HCT116 (cell line): Measurements from ENCODE around the gene RIMS4. TPM values are rescaled to one million over a fixed set of nuclear protein-coding genes. Genes with fewer than 3 reads are reported as not detected.
A peak's percentile ranks its signal among the peaks of the same experiment; 100 is the strongest.

Experiments
- ATAC-seq: fragments of 200-7000 bp; cut with Tn5 transposase; 2 replicates; pipeline ENCODE4 v1.9.1; 2020; ENCODE audit warnings: mild to moderate bottlenecking, moderate library complexity
- BruUV-seq: library from RNA; stranded (reverse); fragments of 400-500 nt; replicated peaks from 2 replicates; lab custom pipeline; 2021; lab: Mats Ljungman, UMichigan
- CTCF ChIA-PET: fragments of 300-600 bp; sonication (Branson Sonifier 250); formaldehyde crosslinking; loops from one replicate; lab custom pipeline; 2021; ENCODE audit warnings: antibody characterized with exemption; lab: Charles Lee
- POLR2A ChIA-PET: fragments of 300-600, 350-600 bp; sonication (Branson Sonifier 250); formaldehyde crosslinking; loops from one replicate; lab custom pipeline; 2021; ENCODE audit warnings: antibody characterized with exemption; lab: Charles Lee
- RAD21 ChIA-PET, 2 experiments: fragments of 300-600 bp; sonication (Branson Sonifier 250); formaldehyde crosslinking; loops; one replicate each; lab custom pipeline; 2023; ENCODE audit warnings: low total read pairs in 2 of 2; ENCODE audit not compliant: uncharacterized antibody in 2 of 2, unreplicated experiment in 2 of 2, low non-redundant PET in 1 of 2; lab: Charles Lee
- DNase-seq: peaks from one replicate; pipeline ENCODE4 v3.0.0-alpha.2; 2010; ENCODE audit warnings: low read depth, low spot score
- H2AFZ ChIP-seq: fragments of 200-600 bp; shearing (Covaris generic), sonication (generic); 2 replicates; pipeline ENCODE4 v1.6.1; 2017; ENCODE audit warnings: low read depth, mixed run types, mixed read lengths, antibody characterized with exemption, low read length; ENCODE audit not compliant: poor library complexity, severe bottlenecking
- H3K27ac ChIP-seq: 2 replicates; pipeline ENCODE4 v1.5.1; 2012; ENCODE audit warnings: low read depth, low read length
- H3K27me3 ChIP-seq: fragments of 200-600 bp; sonication (generic); 2 replicates; pipeline ENCODE4 v1.6.1; 2016; ENCODE audit warnings: mixed run types, low read length, mixed read lengths; ENCODE audit not compliant: insufficient read depth
- H3K36me3 ChIP-seq, 2 experiments: fragments of 200-500 bp in 1 of 2; fragments of 200-600 bp in 1 of 2; sonication (Bioruptor generic) in 1 of 2; sonication (generic) in 1 of 2; 2 replicates each; pipeline versions ENCODE4 v1.5.1 to v1.6.1; 2014 to 2016; ENCODE audit warnings: low read length in 2 of 2, inconsistent platforms in 1 of 2, mixed read lengths in 1 of 2, mixed run types in 1 of 2; ENCODE audit not compliant: insufficient read depth in 2 of 2, control insufficient read depth in 1 of 2
- H3K4me1 ChIP-seq, 2 experiments: fragments of 200-600 bp in 1 of 2; sonication (generic) in 1 of 2; 2 replicates each; pipeline versions ENCODE4 v1.5.1 to v1.6.1; 2012 to 2017; ENCODE audit warnings: low read length in 2 of 2, inconsistent platforms in 1 of 2, mild to moderate bottlenecking in 1 of 2, mixed read lengths in 1 of 2, mixed run types in 1 of 2, moderate library complexity in 1 of 2; ENCODE audit not compliant: insufficient read depth in 2 of 2, control insufficient read depth in 1 of 2
- H3K4me2 ChIP-seq: fragments of 200-600 bp; sonication (generic); 2 replicates; pipeline ENCODE4 v1.6.1; 2017; ENCODE audit warnings: mixed run types, low read length, mixed read lengths
- H3K4me3 ChIP-seq, 2 experiments: fragments of 200-600 bp in 1 of 2; sonication (generic) in 1 of 2; replicated peaks in 1 of 2; 2 replicates each; pipeline ENCODE4 v1.5.1; 2011 to 2016; ENCODE audit warnings: low read length in 2 of 2, control low read depth in 1 of 2, low read depth in 1 of 2, mild to moderate bottlenecking in 1 of 2, mixed read lengths in 1 of 2, mixed run types in 1 of 2
- H3K79me2 ChIP-seq: fragments of 200-600 bp; sonication (generic); 2 replicates; pipeline ENCODE4 v1.6.1; 2017; ENCODE audit warnings: mild to moderate bottlenecking, mixed run types, low read length, moderate library complexity, mixed read lengths; ENCODE audit not compliant: insufficient read depth
- H3K9ac ChIP-seq: fragments of 200-600 bp; sonication (generic); 2 replicates; pipeline ENCODE4 v1.6.1; 2016; ENCODE audit warnings: low read length, mixed read lengths
- H3K9me2 ChIP-seq: fragments of 200-600 bp; sonication (generic), shearing (Covaris generic); 2 replicates; pipeline ENCODE4 v1.6.1; 2017; ENCODE audit warnings: mixed run types, mild to moderate bottlenecking, moderate library complexity; ENCODE audit not compliant: insufficient read depth
- H3K9me3 ChIP-seq, 2 experiments: fragments of 200-500 bp in 1 of 2; fragments of 200-600 bp in 1 of 2; sonication (Bioruptor generic) in 1 of 2; sonication (generic) in 1 of 2; 2 replicates each; pipeline ENCODE4 v1.6.1; 2014 to 2017; ENCODE audit warnings: low read length in 2 of 2, mixed read lengths in 2 of 2, inconsistent platforms in 1 of 2, low read depth in 1 of 2, mild to moderate bottlenecking in 1 of 2, mixed run types in 1 of 2, moderate library complexity in 1 of 2; ENCODE audit not compliant: control insufficient read depth in 1 of 2, insufficient read depth in 1 of 2
- H4K20me1 ChIP-seq: fragments of 200-600 bp; sonication (generic), shearing (Covaris generic); 2 replicates; pipeline ENCODE4 v1.6.1; 2017; ENCODE audit warnings: mixed run types, mild to moderate bottlenecking, moderate library complexity; ENCODE audit not compliant: insufficient read depth
- CBX3 ChIP-seq: IDR thresholded peaks from 2 replicates; pipeline ENCODE4 v1.6.1; 2012; ENCODE audit warnings: low read depth
- CEBPB ChIP-seq: IDR thresholded peaks from 2 replicates; pipeline ENCODE4 v1.6.1; 2012; ENCODE audit warnings: low read depth
- EGR1 ChIP-seq: IDR thresholded peaks from 2 replicates; pipeline ENCODE4 v1.6.1; 2012; ENCODE audit warnings: low read depth
- EZH2 ChIP-seq: fragments of 200-600 bp; sonication (generic); IDR thresholded peaks from 2 replicates; pipeline ENCODE4 v1.6.1; 2017; ENCODE audit warnings: antibody characterized with exemption, mixed run types
- EZH2phosphoT487 ChIP-seq: fragments of 200-600 bp; IDR thresholded peaks from 2 replicates; pipeline ENCODE4 v1.6.1; 2018; ENCODE audit warnings: antibody characterized with exemption, borderline replicate concordance
- JUND ChIP-seq: IDR thresholded peaks from 2 replicates; pipeline ENCODE4 v1.6.1; 2012
- POLR2A ChIP-seq: IDR thresholded peaks from 2 replicates; pipeline ENCODE4 v1.7.0; 2011; ENCODE audit warnings: borderline replicate concordance; ENCODE audit not compliant: insufficient read depth, insufficient read length; ENCODE audit errors: extremely low read depth
- POLR2AphosphoS5 ChIP-seq: IDR thresholded peaks from 2 replicates; pipeline ENCODE4 v1.6.1; 2011; ENCODE audit warnings: mild to moderate bottlenecking, low read depth, low read length, moderate library complexity
- SRF ChIP-seq: IDR thresholded peaks from 2 replicates; pipeline ENCODE4 v1.6.1; 2012; ENCODE audit warnings: low read depth
- TCF7L2 ChIP-seq: IDR thresholded peaks from 2 replicates; pipeline ENCODE4 v1.7.0; 2011; ENCODE audit warnings: borderline replicate concordance, inconsistent platforms; ENCODE audit not compliant: insufficient read depth, insufficient read length; ENCODE audit errors: extremely low read depth
- ZNF274 ChIP-seq: fragments of 200-500 bp; sonication (Bioruptor generic); IDR thresholded peaks from 2 replicates; pipeline ENCODE4 v1.6.1; 2014; ENCODE audit warnings: mild to moderate bottlenecking, low read depth, low read length, inconsistent platforms
- intact Hi-C: fragments of 100-400 bp; cut with micrococcal nuclease; formaldehyde crosslinking; loops from 2 replicates; pipeline ENCODE4 v1.10.0; 2022
- total RNA-seq: library from RNA; stranded (reverse); gene quantifications from one replicate; pipeline ENCODE4 v1.2.1, GENCODE V29; 2021; ENCODE audit not compliant: unreplicated experiment
- TF ChIP-seq, protein P1 (sequence below): IDR thresholded peaks from 2 replicates; pipeline ENCODE4 v1.6.1; 2011; ENCODE audit warnings: mild to moderate bottlenecking, low read length, moderate library complexity; ENCODE audit not compliant: insufficient replicate concordance; ENCODE audit errors: extremely low read depth
- TF ChIP-seq, protein P2 (sequence below): IDR thresholded peaks from 2 replicates; pipeline ENCODE4 v1.6.1; 2012
- TF ChIP-seq, protein P3 (sequence below): IDR thresholded peaks from 2 replicates; pipeline ENCODE4 v1.6.1; 2012

The RIMS4 gene
- total RNA-seq, 1 experiment from 2014 or later: 0.05 TPM

DNA sequence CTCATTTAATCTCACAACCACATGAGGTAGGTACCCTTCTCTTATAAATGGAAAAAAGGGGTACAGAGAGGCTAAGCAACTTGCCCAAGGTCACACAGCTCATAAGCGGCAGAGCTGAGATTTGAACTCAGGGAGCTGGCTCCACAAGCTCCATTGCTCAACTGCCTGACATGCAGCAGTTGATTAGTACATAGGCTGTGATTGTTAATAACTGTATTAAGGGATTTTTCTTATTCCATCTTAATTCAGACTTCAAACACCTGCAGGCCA is 88.6 kb downstream of the RIMS4 start:
- Histone ChIP-seq H3K27me3 (no peaks in the 10 kb centered on the region), H3K79me2 (no peaks in the 10 kb centered on the region), H3K9me2 (no peaks in the 10 kb centered on the region), H3K4me1 (peaks cover 29 to 30% of the 10 kb centered on the region in 2 experiments), H3K4me2 (peak overlapping the region; percentile 61), H3K9ac (no peak overlapping the region), H3K27ac (peak overlapping the region; percentile 39), H3K36me3 (no peaks in the 10 kb centered on the region), H2AFZ (no peak overlapping the region), H3K9me3 (no peaks in the 10 kb centered on the region), H4K20me1 (no peaks in the 10 kb centered on the region), H3K4me3 (0 out of 4 replicates have a peak overlapping the region, but pooled peaks of 1 of the 2 experiments have one; percentile 0)
- BruUV-seq: no TSS peak
- TF ChIP-seq CBX3: no peak
- TF ChIP-seq, protein P1, sequence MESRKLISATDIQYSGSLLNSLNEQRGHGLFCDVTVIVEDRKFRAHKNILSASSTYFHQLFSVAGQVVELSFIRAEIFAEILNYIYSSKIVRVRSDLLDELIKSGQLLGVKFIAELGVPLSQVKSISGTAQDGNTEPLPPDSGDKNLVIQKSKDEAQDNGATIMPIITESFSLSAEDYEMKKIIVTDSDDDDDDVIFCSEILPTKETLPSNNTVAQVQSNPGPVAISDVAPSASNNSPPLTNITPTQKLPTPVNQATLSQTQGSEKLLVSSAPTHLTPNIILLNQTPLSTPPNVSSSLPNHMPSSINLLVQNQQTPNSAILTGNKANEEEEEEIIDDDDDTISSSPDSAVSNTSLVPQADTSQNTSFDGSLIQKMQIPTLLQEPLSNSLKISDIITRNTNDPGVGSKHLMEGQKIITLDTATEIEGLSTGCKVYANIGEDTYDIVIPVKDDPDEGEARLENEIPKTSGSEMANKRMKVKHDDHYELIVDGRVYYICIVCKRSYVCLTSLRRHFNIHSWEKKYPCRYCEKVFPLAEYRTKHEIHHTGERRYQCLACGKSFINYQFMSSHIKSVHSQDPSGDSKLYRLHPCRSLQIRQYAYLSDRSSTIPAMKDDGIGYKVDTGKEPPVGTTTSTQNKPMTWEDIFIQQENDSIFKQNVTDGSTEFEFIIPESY: no peak
- no peak for TF ChIP-seq EGR1
- TF ChIP-seq POLR2AphosphoS5: no peak
- no peak for TF ChIP-seq EZH2
- no peak for TF ChIP-seq EZH2phosphoT487
- TF ChIP-seq, protein P2, sequence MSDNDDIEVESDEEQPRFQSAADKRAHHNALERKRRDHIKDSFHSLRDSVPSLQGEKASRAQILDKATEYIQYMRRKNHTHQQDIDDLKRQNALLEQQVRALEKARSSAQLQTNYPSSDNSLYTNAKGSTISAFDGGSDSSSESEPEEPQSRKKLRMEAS: no peak
- TF ChIP-seq POLR2A: no peak
- TF ChIP-seq, protein P3, sequence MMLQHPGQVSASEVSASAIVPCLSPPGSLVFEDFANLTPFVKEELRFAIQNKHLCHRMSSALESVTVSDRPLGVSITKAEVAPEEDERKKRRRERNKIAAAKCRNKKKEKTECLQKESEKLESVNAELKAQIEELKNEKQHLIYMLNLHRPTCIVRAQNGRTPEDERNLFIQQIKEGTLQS: no peak
- TF ChIP-seq CEBPB: no peak
- TF ChIP-seq SRF: no peak
- no peak for TF ChIP-seq JUND
- TF ChIP-seq TCF7L2: no peak
- no peak for TF ChIP-seq ZNF274
- no peak for DNase-seq
- ChIA-PET POLR2A (interaction anchor here (0.7 kb wide), 1 partner anchor 78 kb away, joined by 3 read pairs; no protein-coding TSS in a partner anchor), RAD21 (no interaction called here), CTCF (interaction anchor here (1.2 to 1.7 kb wide), 2 partner anchors 10 to 38 kb away, joined by 4 to 6 read pairs; no protein-coding TSS in a partner anchor)
- no peak for ATAC-seq
- intact Hi-C loops: no loop called here
